NCI-H1436 (cell line): ENCODE measurements around the gene PPP3CA.
"Not testable (repeated sequence)": the region's sequence is repeated elsewhere in the genome, so short reads cannot be mapped to it uniquely, and the experiment has no call there.

Experiments used
- DNase-seq: peaks from one replicate; lab custom pipeline; 2025; lab: John Stamatoyannopoulos, UW

PPP3CA gene

GRCh38 chr4:101141230-101141629 is 206.1 kb downstream of the PPP3CA start:
- DNase-seq, result no peak

- DNase-seq, result no peak
Observed at GRCh38 chr4:101140228-101140627, 207.1 kb downstream of the PPP3CA start.

- DNase-seq, result no peak
Observed at GRCh38 chr4:101136373-101137370, 210.7 kb downstream of the PPP3CA start.

DNA sequence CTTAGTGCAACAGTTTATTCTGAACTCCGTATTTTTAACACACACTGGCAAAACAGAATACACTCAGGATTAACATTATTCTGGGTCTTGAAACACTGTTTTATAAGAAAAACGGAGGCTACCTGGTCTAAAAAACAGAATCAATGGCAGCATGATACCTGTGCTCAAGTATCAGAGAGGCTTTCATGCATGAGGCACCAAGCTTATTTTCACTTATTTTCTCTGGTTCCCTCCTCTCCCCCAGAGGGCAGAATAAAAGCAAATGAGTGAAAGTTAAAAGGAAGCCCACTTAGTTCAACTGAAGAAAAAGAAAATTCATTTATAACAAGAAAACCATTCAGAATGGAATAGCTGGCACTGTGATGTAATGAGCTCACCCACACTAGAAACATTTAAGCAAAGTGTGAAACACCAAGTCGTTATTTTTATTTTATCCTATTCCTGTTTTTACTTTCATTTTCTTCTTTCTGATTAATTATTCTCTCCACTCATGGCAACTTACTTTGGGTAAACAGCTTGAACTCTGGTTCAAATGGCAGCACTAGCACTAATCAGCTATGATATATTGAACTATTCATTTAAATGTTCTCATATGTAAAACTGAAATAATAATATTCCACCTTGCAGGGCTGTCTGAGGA is 211.8 kb downstream of the PPP3CA start:
- no peak for DNase-seq

- not testable (repeated sequence) for DNase-seq
Observed at GRCh38 chr4:101131058-101131457, 216.3 kb downstream of the PPP3CA start.

GRCh38 chr4:101128898-101129297 is 218.4 kb downstream of the PPP3CA start:
- DNase-seq, result not testable (repeated sequence)

GRCh38 chr4:101128473-101128872 is 218.9 kb downstream of the PPP3CA start:
- DNase-seq, result no peak

- no peak for DNase-seq
Observed at GRCh38 chr4:101127176-101127790, 220.0 kb downstream of the PPP3CA start.

GRCh38 chr4:101126059-101126458 is 221.3 kb downstream of the PPP3CA start:
- no peak for DNase-seq

DNA sequence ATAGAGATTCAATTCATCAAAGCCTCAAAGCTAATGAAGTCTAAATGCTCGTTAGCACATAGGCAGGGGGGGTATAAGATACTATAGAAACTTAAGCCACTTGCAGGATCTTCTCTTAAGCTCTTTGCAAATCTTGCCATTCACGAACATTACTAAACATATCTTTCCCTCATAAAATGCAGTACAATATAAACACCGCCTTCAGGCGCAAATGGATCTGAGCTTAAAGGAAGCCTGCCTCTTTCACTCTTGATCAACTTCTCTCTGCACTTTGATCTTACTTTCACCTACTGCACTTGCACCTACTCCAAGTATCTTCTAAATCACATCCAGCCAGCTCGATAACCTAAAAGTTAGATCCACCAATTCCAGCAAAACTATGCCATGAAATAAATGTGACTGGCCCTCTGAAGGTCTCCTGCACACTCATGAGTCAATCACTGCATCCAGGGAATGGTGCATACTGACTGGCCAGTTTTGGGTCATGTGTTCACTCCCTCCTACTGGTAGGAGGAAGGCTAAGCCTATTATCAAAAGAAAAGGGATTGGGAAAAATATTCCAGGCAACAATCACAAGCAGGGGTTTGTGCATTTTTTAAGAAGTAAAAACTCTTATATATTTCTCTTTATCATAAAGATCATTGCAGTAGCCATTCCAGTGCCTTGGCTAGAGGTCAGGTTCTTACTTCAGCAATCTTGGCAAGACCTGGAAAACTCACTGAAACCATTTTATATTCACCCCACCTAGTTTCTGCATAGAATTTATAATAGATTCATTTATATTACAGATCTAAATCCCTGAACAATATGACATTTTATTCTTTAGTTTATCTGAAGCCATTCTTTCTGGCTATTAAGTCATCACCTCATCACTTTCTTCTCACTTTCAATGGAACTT is 222.0 kb downstream of the PPP3CA start:
- DNase-seq, result no peak

DNA sequence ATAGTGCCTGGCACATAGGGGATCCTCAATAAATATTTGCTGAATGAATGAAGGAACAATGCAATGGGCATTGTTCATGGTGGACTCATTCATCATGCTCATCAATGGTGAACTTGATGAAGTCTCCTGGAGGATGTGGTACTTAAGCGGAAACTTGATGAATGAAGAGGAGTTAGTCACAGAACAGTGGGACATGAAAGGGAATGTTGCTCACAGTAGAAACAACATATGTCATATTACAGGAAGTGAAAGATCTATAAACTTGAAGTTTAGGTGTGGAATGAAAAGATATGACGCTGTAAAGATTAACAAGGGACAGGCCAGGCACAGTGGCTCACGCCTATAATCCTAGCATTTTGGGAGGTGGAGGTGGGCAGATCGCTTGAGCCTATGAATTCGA is 224.1 kb downstream of the PPP3CA start:
- DNase-seq, result no peak

DNA sequence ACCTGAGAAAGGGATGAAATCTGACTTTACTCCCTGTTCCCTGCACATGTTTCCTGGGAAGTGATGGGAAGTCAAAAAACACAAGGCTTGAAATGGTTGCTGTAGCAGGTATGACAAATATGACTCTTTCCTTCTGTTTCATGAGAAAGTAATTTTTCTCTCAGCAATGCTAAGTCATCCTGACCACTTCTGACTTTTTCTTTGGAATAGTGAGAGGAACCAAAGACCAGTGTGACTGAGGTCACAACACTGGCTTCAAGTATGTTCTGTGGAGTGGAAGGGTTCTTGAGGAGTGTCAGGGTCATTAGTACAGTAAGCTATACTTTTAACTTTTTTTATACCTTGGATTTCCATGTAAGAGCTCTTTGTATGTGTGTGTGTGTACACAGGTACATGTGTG is 225.3 kb downstream of the PPP3CA start:
- no peak for DNase-seq

GRCh38 chr4:101119141-101119540 is 228.2 kb downstream of the PPP3CA start:
- DNase-seq, result no peak

GRCh38 chr4:101118617-101119016 is 228.7 kb downstream of the PPP3CA start:
- DNase-seq, result no peak

DNA sequence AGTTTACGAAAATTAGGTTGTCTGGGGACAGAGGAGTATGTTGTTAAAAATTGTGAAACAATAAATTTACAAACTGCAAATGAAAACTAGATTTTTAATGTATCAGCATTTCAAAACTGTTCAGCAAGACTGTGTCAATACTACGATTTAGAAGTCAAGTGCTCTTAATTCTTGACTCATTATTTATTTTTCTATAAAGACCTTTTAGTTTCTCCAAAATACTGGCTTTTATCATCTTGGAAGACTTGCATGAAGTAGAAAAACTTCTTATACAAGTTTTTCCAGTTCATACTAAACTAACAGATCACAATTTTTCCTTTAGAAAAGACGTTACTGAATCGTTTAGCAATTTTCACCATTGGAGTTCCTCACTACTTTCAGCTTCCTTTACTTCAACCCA is 231.4 kb downstream of the PPP3CA start:
- DNase-seq, result no peak

GRCh38 chr4:101114936-101115372 is 232.4 kb downstream of the PPP3CA start:
- DNase-seq, result no peak

DNA sequence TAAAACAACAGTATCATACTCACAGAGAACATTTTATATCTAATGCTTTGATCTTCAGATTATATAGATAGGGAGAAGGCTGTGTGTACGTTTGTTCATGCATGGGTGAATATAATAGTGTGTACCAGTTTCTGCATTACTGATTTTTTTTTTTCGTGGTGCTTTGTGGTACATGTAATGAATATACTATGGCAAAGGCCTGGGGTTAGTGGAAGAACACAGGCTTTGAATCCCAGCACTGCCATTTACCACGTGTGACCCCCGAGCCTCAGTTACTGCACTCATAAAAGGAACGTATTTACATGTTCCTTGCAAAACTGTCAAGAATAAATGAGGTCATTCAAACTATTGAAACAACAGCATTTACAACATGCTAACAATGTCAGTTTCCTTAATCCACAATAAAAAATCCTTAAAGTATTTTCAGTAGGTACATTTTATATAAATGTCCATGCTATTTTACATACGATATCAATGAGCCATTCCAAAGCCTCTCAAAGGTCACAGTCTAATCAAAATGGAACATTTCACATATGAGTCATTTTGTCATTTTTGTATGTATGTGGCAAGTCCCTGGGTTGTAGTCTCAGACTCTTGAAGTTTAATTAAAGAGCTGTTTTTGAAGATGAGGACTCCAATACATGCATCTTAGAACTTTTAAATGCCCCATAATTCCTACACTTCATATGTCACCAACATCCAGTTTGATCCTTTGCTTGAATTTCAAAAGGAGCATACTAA is 242.8 kb downstream of the PPP3CA start:
- no peak for DNase-seq

- DNase-seq, result no peak
Observed at GRCh38 chr4:101103381-101104142, 243.8 kb downstream of the PPP3CA start.

GRCh38 chr4:101102114-101102742 is 245.1 kb downstream of the PPP3CA start:
- DNase-seq, result no peak

DNA sequence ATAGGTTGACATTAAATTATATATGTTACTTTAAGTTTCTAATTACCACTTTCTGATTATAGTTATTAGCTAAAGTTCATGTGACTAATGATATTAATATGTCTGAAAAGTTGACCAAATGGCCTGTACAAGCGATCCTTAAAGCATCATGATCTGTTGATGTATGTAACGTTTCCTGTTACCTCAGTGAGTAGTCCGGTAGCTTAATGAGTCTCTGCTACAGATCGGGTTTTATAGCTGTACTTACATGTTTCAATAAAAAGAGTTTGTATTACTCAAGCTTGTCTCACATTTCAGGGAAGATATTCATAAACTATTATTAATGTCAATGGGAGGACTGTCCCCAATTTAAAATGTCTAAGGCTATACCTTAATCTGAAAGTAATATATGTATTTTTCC is 246.3 kb downstream of the PPP3CA start:
- no peak for DNase-seq
